ENCODE data around the gene CAPZB. TPM values are rescaled to one million over a fixed set of nuclear protein-coding genes. Genes with fewer than 3 reads are reported as not detected.
"Not testable (repeated sequence)": the region's sequence is repeated elsewhere in the genome, so short reads cannot be mapped to it uniquely, and the experiment has no call there.

Gene CAPZB
- total RNA-seq, 1 donor from 2014 or later: 102 TPM

GRCh38 chr1:19505693-19506457 lies 20.5 kb upstream of the CAPZB start:
- Histone ChIP-seq H3K9me3 (no peaks in the 10 kb centered on the region), H3K4me3 (peak overlapping the region in 1 of 2 donors; percentile 5), H3K4me1 (peaks cover 0 to 4% of the 10 kb centered on the region in 2 donors), H3K27me3 (no peaks in the 10 kb centered on the region), H3K36me3 (no peaks in the 10 kb centered on the region), H3K27ac (peak overlapping the region; percentile 47 to 71)
- no peak for DNase-seq (ENCODE audit: low spot score in 2 of 2)
- intact Hi-C loops (cut with DNase I): no loop called here
- no peak for TF ChIP-seq CTCF (IDR thresholded peaks at IDR 0.05)

DNA sequence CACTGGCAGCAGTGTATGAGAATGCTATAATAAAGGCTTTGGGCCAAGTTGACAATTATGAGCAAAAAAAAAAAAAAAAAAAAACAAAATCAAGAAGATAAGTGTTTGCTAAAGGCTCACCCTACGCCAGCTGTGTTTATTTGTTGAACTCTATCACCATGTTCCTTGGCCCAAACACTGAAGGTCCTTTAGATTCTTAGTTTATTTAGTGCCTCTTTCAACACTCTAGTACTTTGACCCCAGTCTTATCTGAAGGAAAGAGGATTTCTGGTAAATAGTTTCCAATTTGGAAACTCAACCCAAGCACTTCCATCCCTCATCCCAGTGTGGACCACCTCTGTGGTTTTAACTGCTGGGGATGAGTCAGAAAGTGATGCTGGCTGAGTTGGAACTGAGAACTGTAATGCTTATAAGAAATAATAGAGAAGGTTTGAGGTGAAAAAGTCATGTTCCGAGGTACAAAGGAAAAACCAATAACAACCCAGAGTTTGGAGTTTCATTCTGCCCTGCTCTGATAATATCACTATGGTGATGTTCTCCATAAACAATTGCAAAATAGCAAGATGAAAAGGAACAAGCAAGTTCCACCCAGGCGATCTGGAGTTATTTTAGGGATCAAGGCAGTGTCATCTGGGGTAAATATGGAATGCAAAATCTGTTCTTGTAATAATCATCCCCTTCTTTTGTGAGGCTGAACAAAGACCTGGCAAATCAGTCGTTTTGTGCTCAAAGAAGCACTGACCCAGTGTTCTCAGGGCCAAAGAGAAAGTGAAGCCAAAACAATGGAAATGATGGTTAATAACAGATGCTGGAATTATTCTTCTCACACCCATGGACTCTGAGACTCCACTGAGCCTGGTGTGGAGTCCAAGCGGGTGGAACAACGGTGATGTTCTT lies 19.7 kb upstream of the CAPZB start:
- intact Hi-C loops (cut with DNase I): no loop called here
- Histone ChIP-seq H3K27ac (peak overlapping the region; percentile 47 to 71), H3K4me1 (peaks cover 0 to 4% of the 10 kb centered on the region in 2 donors), H3K4me3 (peak overlapping the region in 1 of 2 donors; percentile 5), H3K27me3 (no peaks in the 10 kb centered on the region), H3K9me3 (no peaks in the 10 kb centered on the region), H3K36me3 (no peaks in the 10 kb centered on the region)
- no peak for TF ChIP-seq CTCF (IDR thresholded peaks at IDR 0.05)
- DNase-seq (ENCODE audit: low spot score in 2 of 2): no peak

- H3K27me3 ChIP-seq; intact Hi-C loops (cut with DNase I): not testable (repeated sequence)
Observed at GRCh38 chr1:19502284-19502683, 16.9 kb upstream of the CAPZB start.

DNA sequence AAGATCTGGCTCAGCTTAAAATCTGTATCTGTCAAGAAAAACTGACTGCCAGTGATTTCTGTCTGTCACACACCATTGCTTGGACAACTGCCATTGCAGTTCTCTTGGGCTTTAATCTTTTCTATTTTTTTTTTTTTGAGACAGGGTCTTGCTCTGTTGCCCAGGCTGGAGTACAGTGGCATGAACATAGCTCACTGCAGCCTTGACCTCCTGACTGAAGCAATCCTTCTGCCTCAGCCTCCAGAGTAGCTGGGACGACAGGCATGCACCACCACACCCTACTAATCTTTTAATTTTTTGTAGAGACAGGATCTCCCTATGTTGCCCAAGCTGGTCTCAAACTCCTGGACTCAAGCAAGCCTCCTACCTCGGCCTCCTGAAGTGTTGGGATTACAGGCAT lies 14.5 kb upstream of the CAPZB start:
- intact Hi-C loops (cut with DNase I); DNase-seq (ENCODE audit: low spot score in 2 of 2): not testable (repeated sequence)

More at GRCh38 chr1:19502284-19502683, 16.9 kb upstream of the CAPZB start:
- H3K9me3 ChIP-seq; DNase-seq (ENCODE audit: low spot score in 2 of 2); H3K4me3 ChIP-seq; H3K4me1 ChIP-seq; H3K36me3 ChIP-seq; H3K27ac ChIP-seq: not testable (repeated sequence)

GRCh38 chr1:19497443-19497842 lies 12.1 kb upstream of the CAPZB start:
- H3K27me3 ChIP-seq; H3K36me3 ChIP-seq; H3K9me3 ChIP-seq; intact Hi-C loops (cut with DNase I); H3K4me1 ChIP-seq; DNase-seq (ENCODE audit: low spot score in 2 of 2); H3K4me3 ChIP-seq; H3K27ac ChIP-seq: not testable (repeated sequence)

More for the DNA sequence above, 14.5 kb upstream of the CAPZB start:
- H3K27me3 ChIP-seq, H3K9me3 ChIP-seq, H3K4me1 ChIP-seq, H3K27ac ChIP-seq, H3K4me3 ChIP-seq, H3K36me3 ChIP-seq: not testable (repeated sequence)

- no peak for DNase-seq (ENCODE audit: low spot score in 2 of 2)
- Histone ChIP-seq H3K9me3 (no peaks in the 10 kb centered on the region), H3K4me1 (no peaks in the 10 kb centered on the region), H3K27me3 (no peaks in the 10 kb centered on the region), H3K27ac (no peak overlapping the region), H3K4me3 (no peak overlapping the region), H3K36me3 (no peaks in the 10 kb centered on the region)
- intact Hi-C loops (cut with DNase I): no loop called here
- TF ChIP-seq CTCF (IDR thresholded peaks at IDR 0.05): no peak
Observed at GRCh38 chr1:19496527-19496874, 11.2 kb upstream of the CAPZB start.
